H1 (cell line): ENCODE results near the gene KCNAB2.

Experiments
- EGR1 ChIP-seq: IDR thresholded peaks from 2 replicates; pipeline ENCODE4 v1.6.1; 2011; ENCODE audit warnings: low read depth, low read length, borderline replicate concordance
- EZH2 ChIP-seq: fragments of 200-600 bp; sonication (generic); IDR thresholded peaks from 2 replicates; pipeline ENCODE4 v1.7.1; 2012; ENCODE audit warnings: low read depth, mild to moderate bottlenecking, moderate library complexity, low read length, inconsistent platforms; ENCODE audit not compliant: severe bottlenecking
- HDAC6 ChIP-seq: IDR thresholded peaks from one replicate; pipeline ENCODE4 v1.7.1; 2012; ENCODE audit warnings: low read depth, mild to moderate bottlenecking, inconsistent platforms, low read length, moderate library complexity
- POLR2AphosphoS5 ChIP-seq: IDR thresholded peaks from 2 replicates; pipeline ENCODE4 v1.6.1; 2011; ENCODE audit warnings: low read depth, low read length
- SUZ12 ChIP-seq: fragments of 200-600 bp; sonication (generic); IDR thresholded peaks from 2 replicates; pipeline ENCODE4 v1.6.1; 2012; ENCODE audit warnings: mild to moderate bottlenecking, inconsistent platforms, low read length, moderate library complexity, mixed read lengths
- TAF1 ChIP-seq: IDR thresholded peaks from 2 replicates; pipeline ENCODE4 v1.6.1; 2011; ENCODE audit warnings: mild to moderate bottlenecking, low read depth, low read length
- TCF12 ChIP-seq: IDR thresholded peaks from 2 replicates; pipeline ENCODE4 v1.6.1; 2011; ENCODE audit warnings: low read depth, mild to moderate bottlenecking, low read length
- YY1 ChIP-seq: IDR thresholded peaks from 2 replicates; pipeline ENCODE4 v1.6.1; 2011; ENCODE audit warnings: low read depth, mild to moderate bottlenecking, low read length
- ZNF274 ChIP-seq: IDR thresholded peaks from 2 replicates; pipeline ENCODE4 v1.7.0; 2012; ENCODE audit warnings: low read length, borderline replicate concordance; ENCODE audit errors: extremely low read depth
- TF ChIP-seq, protein P1 (sequence below), 3 experiments: IDR thresholded peaks; 1 replicate in 2 of 3; 2 replicates in 1 of 3; pipeline versions ENCODE4 v1.5.1 to v1.6.1; 2011; ENCODE audit warnings: low read length in 3 of 3, mild to moderate bottlenecking in 3 of 3, inconsistent platforms in 2 of 3, low read depth in 1 of 3, moderate library complexity in 1 of 3; ENCODE audit not compliant: insufficient read depth in 1 of 3; ENCODE audit errors: control extremely low read depth in 1 of 3

DNA sequence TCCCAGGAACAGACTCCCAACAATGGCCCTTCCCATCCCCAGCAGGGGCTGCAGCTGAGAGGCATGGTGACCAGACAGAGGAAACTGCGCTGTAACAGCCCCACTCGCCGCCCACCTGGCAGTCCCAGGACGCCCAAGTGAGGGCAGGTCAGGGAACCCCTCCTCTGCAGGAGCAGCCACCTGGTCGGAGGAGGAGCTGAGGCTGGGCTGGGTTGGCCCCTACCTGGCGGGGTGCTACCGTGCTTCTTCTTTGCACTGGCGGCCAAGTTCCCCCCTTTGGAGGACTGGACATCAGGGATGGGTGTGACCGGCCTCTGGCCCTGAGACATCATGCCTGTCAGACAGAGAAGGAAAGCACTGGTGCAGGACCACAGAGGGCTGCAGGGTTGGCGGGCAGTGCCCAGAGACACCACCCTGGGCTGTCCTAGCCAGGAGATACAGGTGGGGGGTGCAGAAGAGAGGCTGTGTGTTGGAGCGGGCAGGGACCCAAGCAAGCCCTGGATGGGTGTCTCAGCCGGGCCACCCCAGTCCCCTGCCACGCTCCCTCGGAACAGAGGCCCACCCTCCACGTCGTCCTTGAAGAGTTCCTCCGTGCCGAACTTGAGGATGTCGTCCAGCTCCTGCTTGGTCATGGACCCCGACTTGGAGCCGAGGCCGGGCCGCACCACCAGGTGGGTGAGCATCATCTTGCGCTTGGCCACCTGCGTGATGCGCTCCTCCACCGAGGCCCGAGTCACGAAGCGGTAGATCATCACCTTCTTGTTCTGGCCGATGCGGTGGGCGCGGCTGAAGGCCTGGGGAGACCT lies 82.8 kb downstream of the KCNAB2 start:
- TF ChIP-seq, protein P1, sequence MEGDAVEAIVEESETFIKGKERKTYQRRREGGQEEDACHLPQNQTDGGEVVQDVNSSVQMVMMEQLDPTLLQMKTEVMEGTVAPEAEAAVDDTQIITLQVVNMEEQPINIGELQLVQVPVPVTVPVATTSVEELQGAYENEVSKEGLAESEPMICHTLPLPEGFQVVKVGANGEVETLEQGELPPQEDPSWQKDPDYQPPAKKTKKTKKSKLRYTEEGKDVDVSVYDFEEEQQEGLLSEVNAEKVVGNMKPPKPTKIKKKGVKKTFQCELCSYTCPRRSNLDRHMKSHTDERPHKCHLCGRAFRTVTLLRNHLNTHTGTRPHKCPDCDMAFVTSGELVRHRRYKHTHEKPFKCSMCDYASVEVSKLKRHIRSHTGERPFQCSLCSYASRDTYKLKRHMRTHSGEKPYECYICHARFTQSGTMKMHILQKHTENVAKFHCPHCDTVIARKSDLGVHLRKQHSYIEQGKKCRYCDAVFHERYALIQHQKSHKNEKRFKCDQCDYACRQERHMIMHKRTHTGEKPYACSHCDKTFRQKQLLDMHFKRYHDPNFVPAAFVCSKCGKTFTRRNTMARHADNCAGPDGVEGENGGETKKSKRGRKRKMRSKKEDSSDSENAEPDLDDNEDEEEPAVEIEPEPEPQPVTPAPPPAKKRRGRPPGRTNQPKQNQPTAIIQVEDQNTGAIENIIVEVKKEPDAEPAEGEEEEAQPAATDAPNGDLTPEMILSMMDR (IDR thresholded peaks at IDR 0.05; ENCODE audit: control extremely low read depth in 1 of 3, insufficient read depth in 1 of 3, low read depth in 1 of 3, low read length in 3 of 3), result no peak
- no peak for TF ChIP-seq HDAC6
- TF ChIP-seq YY1, result no peak
- TF ChIP-seq POLR2AphosphoS5, result no peak
- TF ChIP-seq EGR1, result no peak
- no peak for TF ChIP-seq TAF1
- TF ChIP-seq TCF12, result no peak
- no peak for TF ChIP-seq SUZ12
- no peak for TF ChIP-seq ZNF274
- no peak for TF ChIP-seq EZH2
